ENCODE data around the gene TBXAS1.

The TBXAS1 gene

GRCh38 chr7:139845443-139845805, 16.4 kb downstream of the TBXAS1 start:
- CTCF ChIA-PET: interaction anchor here (0.6 kb wide), 1 partner anchor 21 kb away, joined by 3 read pairs; no protein-coding TSS in a partner anchor
- H3K27ac ChIP-seq (ENCODE audit: extremely low read depth, low read depth, low read length): no peak overlapping the region

More at GRCh38 chr7:139845443-139845805, 16.4 kb downstream of the TBXAS1 start:
- Histone ChIP-seq H3K4me1 (ENCODE audit: control insufficient read depth, insufficient read depth, low read length) (no peaks in the 10 kb centered on the region), H3K9me3 (ENCODE audit: control insufficient read depth, insufficient read depth, low read depth, low read length) (no peaks in the 10 kb centered on the region), H3K36me3 (ENCODE audit: control insufficient read depth in 2 of 2, insufficient read depth in 1 of 2, low read length in 2 of 2) (no peaks in the 10 kb centered on the region), H3K4me3 (ENCODE audit: low read depth, low read length) (no peak overlapping the region)
- no peak for TF ChIP-seq ZSCAN5A (tag by site-specific recombination; IDR thresholded peaks at IDR 0.05)
- no peak for TF ChIP-seq ZNF670 (tag by site-specific recombination; IDR thresholded peaks at IDR 0.05; ENCODE audit: low read depth)
- TF ChIP-seq ZBTB10 (tag by site-specific recombination; IDR thresholded peaks at IDR 0.05): no peak
- TF ChIP-seq ZNF549 (tag by site-specific recombination; IDR thresholded peaks at IDR 0.05): no peak
- TF ChIP-seq ZNF341 (tag by site-specific recombination; IDR thresholded peaks at IDR 0.05; ENCODE audit: low read depth): no peak
- no peak for TF ChIP-seq ZNF600 (tag by site-specific recombination; IDR thresholded peaks at IDR 0.05)
- no peak for TF ChIP-seq ZNF639 (tag by site-specific recombination; IDR thresholded peaks at IDR 0.05)
- TF ChIP-seq ZBTB49 (tag by site-specific recombination; IDR thresholded peaks at IDR 0.05; ENCODE audit: low read depth): no peak
- no peak for TF ChIP-seq ZFHX2 (tag by site-specific recombination; conservative IDR thresholded peaks at IDR 0.05)
- TF ChIP-seq ZNF518A (tag by site-specific recombination; conservative IDR thresholded peaks at IDR 0.05; ENCODE audit: low read depth): no peak
- no peak for TF ChIP-seq SALL2 (tag by site-specific recombination; IDR thresholded peaks at IDR 0.05; ENCODE audit: borderline replicate concordance)
- no peak for TF ChIP-seq ZNF521 (tag by site-specific recombination; IDR thresholded peaks at IDR 0.05)
- TF ChIP-seq ZNF510 (tag by site-specific recombination; IDR thresholded peaks at IDR 0.05; ENCODE audit: insufficient replicate concordance): no peak
- no peak for TF ChIP-seq ZNF155 (tag by site-specific recombination; IDR thresholded peaks at IDR 0.05)
- POLR2A ChIA-PET: no interaction called here
